Measurements from ENCODE around the gene RBFOX1.

DNA sequence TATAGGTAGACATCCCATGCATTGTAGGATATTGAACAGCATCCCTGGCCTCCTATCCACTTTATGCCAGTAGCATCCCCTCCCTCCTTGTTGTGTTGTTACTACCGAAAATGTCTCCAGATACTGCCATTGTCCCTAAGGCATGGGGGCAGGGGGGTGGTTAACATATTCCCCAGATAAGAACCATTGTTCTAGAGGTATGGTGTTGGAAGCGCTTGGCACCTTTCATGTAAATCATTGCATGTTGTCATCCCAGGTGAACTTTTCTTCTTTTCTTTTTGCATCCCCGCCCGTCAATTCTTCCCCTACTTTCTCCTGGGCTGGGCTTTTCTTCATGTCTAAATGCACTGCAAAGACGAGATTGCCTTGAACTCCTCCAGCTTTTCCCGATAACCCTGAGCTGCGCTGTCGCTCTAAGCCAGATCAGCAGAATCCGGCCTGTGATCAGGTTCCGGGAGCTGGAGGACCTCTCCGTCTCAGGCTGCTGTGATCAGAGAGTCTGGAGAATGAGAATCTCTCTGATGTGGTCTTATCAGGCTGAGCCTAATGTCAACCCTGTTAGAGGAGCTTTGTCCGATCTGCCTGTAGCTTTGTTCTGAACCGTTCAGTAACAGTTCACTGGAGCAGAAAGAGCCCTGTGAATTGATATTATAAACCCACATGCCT lies 76.2 kb downstream of the RBFOX1 start:
- TF ChIP-seq, protein P1, sequence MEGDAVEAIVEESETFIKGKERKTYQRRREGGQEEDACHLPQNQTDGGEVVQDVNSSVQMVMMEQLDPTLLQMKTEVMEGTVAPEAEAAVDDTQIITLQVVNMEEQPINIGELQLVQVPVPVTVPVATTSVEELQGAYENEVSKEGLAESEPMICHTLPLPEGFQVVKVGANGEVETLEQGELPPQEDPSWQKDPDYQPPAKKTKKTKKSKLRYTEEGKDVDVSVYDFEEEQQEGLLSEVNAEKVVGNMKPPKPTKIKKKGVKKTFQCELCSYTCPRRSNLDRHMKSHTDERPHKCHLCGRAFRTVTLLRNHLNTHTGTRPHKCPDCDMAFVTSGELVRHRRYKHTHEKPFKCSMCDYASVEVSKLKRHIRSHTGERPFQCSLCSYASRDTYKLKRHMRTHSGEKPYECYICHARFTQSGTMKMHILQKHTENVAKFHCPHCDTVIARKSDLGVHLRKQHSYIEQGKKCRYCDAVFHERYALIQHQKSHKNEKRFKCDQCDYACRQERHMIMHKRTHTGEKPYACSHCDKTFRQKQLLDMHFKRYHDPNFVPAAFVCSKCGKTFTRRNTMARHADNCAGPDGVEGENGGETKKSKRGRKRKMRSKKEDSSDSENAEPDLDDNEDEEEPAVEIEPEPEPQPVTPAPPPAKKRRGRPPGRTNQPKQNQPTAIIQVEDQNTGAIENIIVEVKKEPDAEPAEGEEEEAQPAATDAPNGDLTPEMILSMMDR (IDR thresholded peaks at IDR 0.05): no peak
- no peak for TF ChIP-seq ZFX (IDR thresholded peaks at IDR 0.05; ENCODE audit: borderline replicate concordance)
